ACHN (cell line): ENCODE data around the gene RAP1GAP2.
"Not testable (repeated sequence)": the region's sequence is repeated elsewhere in the genome, so short reads cannot be mapped to it uniquely, and the experiment has no call there.

ENCODE experiments used
- DNase-seq: peaks from one replicate; pipeline ENCODE4 v3.0.0-alpha.2; 2015
- in situ Hi-C: cut with HindIII; loops from 2 replicates; pipeline ENCODE4 v1.10.0; 2017; ENCODE audit warnings: low sequenced_read_pairs, low pct_ligation_motif_present, low pct_unique_long_range_greater_than_20kb

Gene RAP1GAP2

DNA sequence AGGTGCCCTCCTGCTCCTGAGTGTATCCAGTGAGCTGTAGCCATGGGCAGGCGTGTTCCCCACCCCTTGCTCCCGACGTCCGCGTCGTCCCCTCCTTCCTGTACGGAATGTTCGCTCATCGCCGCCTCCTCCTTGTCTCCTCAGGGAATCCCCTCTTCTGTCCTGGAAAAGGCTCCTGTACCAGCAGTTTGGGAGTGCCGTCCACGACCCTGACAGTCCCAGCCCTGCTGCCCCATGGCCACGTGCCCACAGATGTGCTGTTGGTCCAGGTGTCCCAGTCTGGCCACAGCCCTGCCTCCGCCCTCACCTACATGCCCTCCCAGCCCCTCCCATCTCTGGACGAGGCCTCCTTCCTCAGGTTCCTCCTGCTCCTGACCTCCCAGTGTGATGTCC lies 237.0 kb downstream of the RAP1GAP2 start:
- no peak for DNase-seq
- in situ Hi-C loops: no loop called here

DNA sequence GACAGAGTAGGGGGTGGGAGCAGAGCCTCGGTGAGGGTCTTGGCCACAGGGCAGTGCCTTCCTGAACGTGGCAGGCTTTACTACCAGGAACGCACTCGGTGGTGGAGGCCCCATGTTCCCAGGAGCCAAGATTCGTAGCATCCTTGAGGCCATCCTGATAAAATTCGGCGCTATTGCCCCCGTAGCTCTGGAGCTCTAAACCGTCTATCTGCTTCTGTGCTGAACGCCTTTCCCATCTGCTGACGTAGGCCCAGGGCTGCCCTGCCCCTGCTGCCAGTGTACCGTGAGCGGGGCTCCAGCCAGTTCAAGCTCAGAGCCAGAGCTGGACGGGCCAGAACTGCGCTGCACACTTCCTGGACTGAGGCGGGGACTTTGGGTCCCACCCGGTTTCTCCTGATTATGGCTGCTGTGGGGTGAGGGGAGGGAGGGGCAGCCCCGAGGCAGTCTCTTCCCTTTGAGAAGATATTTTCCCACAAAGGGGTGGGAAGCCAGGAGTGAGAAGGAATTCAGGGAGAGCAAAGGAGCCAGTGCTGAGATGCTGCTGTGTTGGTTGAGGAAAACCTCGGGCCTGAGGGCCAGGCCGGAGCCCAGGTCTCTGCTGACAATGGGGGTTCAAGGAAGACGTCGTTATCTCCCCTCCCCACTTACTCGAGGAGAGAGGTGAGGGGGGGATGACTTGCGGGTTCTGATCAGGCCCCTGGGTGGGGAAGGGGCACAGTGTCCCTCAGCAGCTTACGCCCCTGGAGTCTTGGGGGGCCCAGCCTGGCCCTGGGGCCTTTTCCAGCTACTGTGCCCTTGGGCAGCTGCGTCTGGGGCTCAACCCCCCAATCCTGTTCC lies 237.7 kb downstream of the RAP1GAP2 start:
- DNase-seq: no peak
- in situ Hi-C loops: no loop called here

DNA sequence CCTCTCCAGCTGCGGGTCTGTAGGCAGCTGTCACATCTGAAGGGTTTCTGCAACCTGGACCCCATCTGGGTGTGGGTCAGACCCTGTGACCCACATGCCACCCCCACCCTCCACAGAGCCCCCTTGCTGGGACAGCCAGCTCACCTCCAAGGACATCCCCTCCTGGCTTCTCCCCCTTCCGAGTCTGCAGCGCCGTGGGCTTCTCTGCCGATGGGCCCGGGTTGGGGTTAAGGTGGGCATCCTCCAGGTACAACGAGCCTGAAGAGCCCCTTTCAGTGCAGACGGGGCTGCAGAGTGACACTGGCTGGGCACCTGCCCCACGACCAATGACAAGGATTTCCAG lies 238.3 kb downstream of the RAP1GAP2 start:
- no peak for DNase-seq
- in situ Hi-C loops: no loop called here

DNA sequence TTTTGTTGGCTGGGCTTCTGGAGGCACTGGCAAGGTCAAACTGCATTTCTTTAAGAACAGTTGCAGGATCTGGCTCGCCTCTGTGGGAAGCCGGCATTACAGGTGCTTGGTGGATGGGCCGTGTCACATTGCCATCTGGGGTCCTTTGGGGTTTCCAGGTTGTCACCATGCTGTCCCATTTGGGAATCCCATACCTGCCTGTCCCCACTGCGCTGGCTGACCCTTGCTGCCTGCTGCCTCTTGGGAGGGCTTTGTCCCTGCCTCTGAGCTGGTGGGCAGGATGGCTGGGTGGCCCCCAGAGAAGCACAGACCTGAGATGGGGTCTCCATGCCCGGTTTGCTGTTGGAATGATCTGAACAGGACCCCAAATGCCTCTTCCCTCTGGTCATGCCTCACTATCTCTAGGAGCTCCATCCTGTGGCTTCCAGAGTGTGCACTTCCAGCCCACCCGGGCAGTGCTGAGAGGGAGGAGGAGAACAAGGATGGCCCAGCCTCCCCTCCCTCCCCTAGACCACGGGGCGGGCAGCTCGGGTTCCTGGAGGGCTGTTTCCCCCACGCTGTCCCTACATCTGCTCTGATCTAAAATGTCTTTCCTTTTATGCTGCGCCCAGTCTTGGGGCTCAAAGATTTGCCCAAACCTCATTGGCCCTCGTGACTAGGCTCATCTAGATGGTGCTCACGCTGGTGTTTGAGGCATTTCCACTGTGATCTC lies 239.2 kb downstream of the RAP1GAP2 start:
- DNase-seq: no peak
- in situ Hi-C loops: no loop called here

DNA sequence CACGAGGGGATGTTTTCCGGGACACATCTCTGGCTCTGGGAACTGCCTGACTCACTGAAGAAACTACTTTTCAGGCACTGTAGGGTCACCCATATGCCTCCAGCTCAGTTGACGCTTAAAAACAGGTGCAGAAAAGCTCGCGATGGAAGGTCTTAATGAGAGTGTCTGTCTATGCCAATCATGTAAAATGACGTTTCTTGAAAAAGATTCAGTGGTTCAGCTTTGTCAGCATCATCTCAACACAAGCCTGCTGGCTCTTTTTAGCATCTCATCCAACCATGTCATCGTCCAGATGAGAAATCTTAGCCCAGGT lies 239.7 kb downstream of the RAP1GAP2 start:
- no peak for DNase-seq
- in situ Hi-C loops: no loop called here

DNA sequence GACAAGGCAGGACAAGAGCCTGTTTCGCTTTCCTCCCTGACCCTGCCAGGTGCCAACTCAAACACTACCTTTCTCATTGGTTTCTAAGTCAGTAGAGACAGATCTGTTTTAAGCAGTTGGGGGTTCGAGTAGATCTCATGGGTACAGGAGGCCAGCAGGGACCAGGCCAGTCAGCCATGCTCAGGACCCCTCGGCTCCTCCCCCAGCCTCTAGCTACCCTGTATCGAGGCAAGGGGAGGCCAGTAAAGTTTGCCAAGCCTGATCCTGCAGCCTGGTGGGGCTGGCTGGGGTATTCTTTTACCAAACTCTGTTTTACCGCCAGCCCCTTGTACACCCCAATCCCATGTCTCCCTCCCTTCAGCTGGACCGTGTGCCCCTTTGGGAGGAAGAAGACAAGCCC lies 240.6 kb downstream of the RAP1GAP2 start:
- in situ Hi-C loops: no loop called here
- DNase-seq: no peak

DNA sequence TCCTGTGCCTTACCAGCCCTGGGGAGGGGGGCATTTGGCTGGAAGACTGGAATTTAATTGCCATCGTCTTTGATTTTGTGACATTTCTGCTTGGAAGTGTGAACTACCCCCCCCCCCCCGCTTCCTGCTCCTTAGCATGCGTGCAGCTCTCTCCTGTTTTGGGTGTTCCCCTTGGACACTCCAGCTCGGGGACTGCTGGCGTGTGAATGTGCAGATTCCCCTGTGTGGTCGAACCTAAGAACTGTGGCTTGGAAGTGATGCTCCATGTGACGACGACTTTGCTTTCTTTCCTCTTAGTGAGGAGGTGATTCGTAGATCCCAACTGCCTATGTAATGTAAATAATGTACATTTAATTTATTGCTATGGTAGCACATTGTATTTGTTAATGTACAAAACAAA lies 241.0 kb downstream of the RAP1GAP2 start:
- in situ Hi-C loops: no loop called here
- no peak for DNase-seq

DNA sequence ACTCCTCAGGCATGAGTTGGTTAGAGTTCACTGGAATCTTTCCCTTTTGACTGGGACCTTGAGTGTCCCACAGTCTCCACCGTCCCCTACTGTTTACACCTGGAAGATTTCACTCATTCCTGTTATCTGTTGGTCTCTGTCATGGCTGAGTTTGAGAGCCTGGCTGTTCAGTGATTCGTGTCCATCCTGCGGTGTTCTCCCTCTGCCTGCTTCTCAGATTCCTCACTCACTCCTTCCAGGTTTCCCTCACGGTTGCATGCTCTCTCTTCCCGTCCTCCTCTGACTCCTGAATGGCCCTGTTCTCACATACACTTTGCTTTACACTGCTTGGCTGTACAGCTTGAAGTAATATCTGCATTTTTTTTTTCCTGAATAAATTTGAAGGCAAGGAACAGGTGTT lies 242.7 kb downstream of the RAP1GAP2 start:
- DNase-seq: no peak
- in situ Hi-C loops: no loop called here

DNA sequence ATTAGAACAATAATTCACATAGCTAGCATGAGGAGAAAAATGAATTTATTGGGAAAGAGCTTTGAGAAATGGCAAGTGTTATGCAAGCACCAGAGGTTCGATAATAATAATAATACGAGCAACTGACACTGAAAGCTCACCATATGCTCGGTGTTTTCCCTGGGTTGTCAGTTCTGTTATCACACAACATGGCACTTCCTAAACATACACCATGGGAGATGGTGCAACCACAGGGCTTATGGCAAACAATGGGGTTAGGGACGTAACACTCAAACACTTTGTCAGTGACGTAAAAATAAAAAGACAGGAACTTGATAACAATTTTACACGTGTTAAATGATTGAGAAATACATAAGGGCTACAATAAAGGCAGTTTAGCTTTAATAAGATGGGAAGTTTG lies 243.5 kb downstream of the RAP1GAP2 start:
- DNase-seq: no peak
- in situ Hi-C loops: no loop called here

DNA sequence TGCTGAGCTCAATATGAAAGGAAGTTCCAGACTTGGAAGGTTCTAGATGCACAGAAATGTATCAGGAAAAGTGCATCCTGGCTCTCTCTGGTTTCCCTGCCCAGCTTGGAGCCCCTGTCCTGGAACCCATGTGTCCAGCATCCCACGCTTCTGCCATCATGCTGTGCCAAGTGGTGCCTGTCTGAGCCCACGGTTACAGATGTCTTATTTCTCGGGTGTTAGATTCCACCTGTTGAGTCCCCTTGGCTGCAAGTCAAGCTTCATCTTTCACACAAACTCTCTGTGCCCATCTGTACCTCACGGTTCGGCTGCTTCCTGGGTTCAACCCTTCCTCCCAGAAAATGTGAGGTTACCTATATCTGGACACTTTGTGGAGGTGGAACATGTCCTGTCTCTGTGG lies 244.6 kb downstream of the RAP1GAP2 start:
- no peak for DNase-seq
- in situ Hi-C loops: no loop called here

DNA sequence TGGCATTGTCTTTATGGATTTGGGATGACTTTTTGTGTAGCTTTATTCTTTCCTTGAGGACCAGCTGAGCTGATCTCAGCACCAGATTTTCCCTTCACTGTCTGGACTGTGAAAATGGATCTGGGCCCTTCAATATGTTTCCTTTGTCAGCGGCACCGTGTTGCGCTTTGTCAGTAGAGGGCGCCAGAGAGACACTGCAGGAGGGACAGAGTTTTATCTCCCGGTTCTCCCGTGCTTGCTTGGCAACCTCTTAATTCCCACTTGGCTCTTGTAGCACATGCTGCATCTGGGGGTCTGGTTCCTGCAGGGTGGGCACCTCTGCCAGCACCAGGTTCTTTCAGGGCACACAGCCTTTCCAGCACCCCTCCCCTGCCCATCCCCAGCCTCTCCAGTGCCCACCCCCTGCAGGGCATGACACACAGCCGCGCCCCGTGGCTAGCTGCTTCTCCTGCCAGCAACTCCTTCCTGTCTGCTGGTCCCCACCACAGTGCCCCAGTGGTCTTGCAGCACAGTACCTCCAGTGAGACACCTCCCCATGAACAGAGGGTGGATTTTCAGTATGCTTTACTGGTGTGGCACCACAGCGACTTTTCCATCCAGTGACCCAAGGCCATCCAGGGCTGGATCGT lies 247.6 kb downstream of the RAP1GAP2 start:
- in situ Hi-C loops: no loop called here
- DNase-seq: peak; percentile 19

DNA sequence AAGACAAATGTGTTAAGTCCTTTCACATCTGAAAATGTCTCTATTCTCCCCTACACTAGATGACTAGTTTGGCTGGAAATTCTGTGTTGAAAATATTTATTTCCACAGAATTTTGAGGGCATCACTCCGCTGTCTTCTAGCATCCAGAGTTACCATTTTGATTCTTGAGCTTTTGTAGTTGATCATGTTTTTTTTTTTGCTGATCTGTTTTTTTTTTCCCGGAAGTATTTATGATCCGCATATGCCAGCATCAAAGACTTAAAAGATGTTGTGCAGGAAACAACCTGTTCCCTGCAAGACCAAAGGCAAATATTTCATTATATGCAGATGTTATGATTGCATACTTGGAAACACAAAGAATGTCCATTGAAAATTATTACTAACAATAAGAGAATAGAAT lies 250.5 kb downstream of the RAP1GAP2 start:
- in situ Hi-C loops: no loop called here
- DNase-seq: no peak

DNA sequence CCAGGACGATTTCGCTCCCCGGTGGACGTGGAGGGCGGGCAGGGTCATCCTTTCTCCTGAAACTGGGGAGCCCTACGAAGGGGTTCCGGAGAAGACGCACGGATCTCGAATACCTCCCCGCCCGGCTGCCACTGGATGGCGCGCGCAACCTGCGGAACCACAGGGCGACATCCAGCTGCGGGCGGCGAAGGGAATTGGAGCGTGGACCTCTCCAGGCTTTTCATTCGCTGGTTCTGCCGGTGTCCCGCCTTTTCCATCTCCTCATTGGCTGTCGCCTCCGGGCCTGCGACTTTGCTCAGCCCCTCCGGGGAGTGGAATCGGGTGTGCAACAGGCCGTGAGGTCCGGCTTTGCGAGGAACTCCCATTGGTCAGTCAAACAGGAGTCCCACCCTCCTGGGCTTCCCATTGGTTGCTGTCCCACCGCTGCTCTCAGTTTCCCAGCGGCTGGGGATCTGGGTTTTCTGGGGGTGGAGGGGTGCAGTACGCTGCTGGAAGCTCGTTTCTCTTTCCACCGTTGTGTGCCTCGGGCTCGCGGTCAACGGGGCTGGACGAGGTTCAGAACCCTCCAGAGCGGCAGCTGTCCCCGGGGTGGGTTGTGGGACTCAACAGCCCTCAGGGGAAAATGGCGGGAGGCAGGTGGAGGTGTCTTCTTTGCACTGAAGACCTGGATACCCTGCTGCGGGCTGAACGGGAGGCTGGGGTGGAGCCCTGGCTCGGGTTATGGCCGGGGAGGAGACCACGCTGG lies 252.7 kb downstream of the RAP1GAP2 start:
- in situ Hi-C loops: no loop called here
- peak; percentile 95 for DNase-seq

DNA sequence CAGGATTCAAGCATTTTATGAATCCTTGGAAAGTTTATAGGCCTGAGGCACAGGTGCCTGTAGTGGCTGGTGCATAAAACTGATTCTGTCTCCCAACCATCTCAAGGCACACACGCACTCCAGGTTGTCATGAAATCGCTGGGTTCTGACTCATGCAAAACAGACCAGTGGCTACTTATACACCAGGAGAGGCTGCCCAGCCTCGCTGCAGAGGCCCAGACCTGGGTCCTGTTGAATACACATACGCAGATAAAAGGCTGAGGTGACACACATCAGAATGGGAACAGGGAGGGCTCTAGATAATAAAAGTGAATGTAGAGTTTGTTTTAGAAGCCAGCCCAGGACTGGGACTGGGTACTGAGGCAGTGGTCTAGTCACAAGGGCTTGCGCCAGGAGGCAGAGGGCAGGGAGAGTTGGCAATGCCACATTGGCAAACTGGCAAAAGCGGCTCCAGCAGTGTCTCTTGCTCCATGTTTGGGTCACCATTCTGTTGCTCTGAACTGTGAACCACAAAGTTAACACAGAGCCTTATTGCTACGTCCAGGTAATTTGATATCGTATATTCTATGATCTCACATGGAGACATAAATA lies 253.6 kb downstream of the RAP1GAP2 start:
- in situ Hi-C loops: no loop called here
- DNase-seq: peak; percentile 29

DNA sequence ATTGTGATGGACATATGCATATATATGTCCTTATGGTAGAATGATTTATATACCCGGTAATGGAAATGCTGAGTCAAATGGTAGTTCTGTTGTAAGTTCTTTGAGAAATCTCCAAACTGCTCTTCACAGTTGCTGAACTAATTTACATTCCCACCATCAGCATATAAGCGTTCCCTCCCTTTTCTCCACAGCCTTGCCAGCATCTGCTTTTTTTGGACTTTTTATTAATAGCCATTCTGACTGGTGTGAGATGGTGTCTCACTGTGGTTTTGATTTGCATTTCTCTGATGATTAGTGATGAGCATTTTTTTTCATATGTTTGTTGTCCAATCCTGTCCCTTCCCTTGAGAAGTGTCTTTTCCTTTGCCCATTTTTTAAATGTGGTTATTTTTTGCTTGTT lies 258.6 kb downstream of the RAP1GAP2 start:
- DNase-seq, in situ Hi-C loops: not testable (repeated sequence)

DNA sequence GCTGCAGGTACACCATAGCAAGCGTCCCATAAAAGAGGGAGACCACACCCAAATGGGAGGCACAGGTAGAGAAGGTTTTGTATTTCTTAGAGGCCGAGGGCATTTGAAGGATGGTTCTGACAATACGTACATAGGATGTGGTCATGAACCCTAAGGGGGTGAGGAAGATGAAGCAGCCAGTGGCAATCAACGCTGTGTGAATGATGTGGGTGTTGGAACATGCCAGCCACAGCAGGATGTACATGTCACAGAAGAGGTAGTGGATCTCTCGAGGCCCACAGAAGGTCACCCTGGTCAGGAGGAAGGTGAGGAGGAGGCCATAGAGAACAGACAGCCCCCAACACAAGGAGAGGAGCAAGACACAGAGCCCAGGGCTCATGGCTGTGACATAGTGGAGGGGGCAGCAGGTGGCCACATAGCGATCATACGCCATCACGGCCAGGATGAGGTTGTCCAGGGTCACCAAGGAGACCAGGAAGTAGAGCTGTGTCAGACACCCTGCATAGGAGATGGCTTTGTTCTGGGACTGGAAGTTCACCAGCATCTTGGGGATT lies 266.7 kb downstream of the RAP1GAP2 start:
- DNase-seq, in situ Hi-C loops: not testable (repeated sequence)

DNA sequence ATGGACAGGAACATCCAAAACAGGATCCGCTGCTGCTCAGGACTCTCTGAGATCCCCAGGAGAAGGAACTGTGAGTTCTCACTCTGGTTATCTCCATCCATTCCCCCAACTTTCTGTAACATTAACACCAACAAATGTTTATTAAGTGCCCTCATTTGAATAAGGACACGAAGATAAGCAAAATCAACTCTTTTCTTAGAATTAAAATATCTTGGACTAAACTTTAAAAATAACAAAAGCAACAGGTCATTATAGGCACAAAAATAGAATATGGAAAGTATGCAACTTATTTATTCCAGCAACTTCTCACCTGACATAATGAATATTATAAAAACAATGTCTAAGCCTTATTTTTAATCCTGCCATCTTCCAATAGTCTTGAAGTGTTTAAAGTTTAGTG lies 267.3 kb downstream of the RAP1GAP2 start, which contains the start of gene OR1D5:
OR1D5 (minus strand) TSS at position 101 of the 400 bp plus-strand sequence; CDS start at position 101, 0 bp downstream.
- in situ Hi-C loops, DNase-seq: not testable (repeated sequence)

DNA sequence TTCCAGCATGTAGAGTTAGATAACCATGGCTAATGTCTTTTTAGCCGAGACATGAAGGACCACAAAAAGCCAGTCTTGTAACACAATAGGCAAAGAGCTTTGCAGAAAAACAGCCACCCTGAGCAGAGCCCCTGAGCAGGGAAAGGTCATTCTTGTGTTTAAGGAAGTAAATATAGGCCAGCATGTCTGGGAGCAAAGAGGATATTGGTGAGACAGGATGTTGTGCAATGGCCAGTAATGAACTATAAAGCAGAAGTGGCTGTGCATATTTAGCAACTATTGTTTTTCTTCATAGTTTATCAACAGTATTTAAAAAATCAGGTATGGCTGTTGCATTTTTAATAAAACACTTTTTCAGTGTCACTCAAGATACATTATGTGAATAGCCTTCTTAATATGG lies 269.0 kb downstream of the RAP1GAP2 start:
- in situ Hi-C loops, DNase-seq: not testable (repeated sequence)
